Activated CD8-positive, alpha-beta memory T cell treated with anti-CD3 and anti-CD28 coated beads, Interleukin-2, amount 50 U/mL, for 1 hour (primary cell): ENCODE measurements around the gene TFB2M.
"Not testable (repeated sequence)": the region's sequence is repeated elsewhere in the genome, so short reads cannot be mapped to it uniquely, and the experiment has no call there.

ENCODE experiments used
- DNase-seq: peaks from one replicate; pipeline ENCODE4 v3.0.0-alpha.2; 2020; ENCODE audit errors: extremely low read depth

The TFB2M gene

DNA sequence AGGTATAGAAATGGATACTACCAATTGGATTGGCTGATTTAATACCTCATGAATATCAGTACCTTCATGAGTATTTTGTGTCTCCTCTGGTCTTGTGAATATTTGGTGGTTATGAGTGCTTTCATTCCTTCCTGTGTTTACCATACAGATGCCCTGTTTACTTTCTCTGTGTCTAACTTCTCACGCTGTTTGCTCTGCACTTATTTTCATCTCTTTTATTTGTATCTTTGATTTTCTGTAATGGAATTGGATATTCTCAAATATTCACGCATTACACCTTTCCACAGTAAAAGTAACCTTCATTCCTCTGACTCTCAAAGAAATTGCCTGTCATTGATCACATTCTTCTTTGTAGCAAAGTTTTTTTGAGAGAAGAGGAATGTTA lies 17.0 kb upstream of the TFB2M start:
- no peak for DNase-seq

DNA sequence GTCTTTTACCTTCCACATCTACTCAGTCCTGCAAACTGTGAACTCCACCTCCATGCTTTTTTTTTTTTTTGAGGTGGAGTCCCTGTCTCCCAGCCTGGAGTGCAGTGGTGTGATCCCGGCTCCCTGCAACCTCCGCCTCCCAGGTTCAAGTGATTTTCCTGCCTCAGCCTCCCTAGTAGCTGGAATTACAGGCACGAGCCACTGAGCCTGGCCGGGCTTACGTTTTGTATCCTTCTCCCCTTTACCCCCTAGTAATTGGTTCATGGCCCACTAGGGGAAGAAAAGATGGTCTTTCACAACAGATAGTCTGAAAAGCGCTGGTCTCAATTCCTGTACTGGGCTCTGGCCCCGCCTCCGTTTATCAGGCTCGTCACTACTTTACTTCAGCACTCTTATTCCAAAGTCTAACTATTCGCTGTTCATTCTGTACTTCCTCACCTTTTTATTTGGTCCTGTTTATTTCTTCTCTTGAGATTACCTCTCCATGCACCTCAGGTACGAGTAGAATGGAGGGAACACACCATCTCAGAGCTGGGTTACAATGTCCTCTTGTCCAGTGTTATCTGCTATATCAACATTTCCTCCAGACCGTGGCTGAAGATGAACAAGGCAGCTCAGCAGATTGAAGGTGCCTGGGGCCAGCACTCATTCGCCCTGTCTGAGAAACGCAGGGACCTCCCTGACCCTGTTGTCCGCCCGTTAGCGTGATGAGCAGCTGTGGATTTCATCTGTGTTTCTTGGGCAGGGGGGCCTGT lies 16.4 kb upstream of the TFB2M start:
- DNase-seq: no peak

DNA sequence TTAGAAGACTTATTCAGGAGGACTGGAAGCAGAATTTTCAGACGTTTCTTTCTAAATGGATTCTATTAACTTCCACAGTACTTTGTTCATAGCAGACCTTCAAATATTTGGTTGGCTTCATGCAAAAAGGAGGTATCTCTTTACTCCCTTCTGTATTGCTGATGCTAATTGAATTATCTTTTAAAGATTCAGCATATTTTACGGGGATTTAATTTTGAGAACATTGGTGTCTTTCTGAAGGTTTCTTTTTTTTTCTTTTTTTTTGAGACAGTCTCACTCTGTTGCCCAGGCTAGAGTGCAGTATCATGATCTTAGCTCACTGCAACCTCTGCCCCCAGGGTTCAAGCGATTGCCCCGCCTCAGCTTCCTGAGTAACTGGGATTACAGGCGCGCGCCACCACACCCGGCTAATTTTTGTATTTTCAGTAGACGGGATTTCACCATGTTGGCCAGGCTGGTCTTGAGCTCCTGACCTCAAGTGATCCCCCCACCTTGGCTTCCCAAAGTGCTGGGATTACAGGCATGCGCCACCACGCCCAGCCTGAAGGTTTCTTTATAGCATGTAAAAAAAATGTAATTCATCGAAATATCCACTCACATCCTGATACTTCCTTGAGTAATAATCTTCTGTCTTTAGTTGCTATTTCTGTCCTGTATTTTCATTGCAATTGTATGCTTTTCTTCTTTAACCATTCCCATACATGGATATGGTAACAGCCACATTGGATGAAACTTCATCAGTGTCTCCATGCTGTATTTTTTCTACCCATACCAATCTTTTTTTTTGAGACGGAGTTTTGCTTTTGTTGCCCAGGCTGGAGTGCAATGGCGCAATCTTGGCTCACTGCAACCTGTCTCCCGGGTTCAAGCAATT lies 14.7 kb upstream of the TFB2M start:
- DNase-seq: no peak

DNA sequence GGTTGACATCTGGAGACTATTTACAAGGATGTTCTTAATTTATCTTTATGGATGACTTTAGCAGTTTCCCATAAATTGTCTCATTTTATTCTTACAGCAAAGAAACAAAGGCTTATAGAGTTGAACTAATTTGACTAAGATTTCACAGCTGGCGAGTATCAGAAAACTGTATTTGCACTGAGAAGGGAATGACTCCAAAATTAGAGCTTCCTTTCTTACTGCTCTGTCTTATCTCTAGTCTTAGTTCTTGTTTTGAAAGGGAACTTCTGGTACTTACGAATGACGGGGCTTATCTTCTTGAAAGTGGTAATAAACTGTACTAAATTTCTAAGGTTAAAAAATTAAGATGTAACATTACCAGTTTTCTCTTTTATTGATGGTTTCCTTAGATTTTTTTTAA lies 13.8 kb upstream of the TFB2M start:
- DNase-seq: no peak

DNA sequence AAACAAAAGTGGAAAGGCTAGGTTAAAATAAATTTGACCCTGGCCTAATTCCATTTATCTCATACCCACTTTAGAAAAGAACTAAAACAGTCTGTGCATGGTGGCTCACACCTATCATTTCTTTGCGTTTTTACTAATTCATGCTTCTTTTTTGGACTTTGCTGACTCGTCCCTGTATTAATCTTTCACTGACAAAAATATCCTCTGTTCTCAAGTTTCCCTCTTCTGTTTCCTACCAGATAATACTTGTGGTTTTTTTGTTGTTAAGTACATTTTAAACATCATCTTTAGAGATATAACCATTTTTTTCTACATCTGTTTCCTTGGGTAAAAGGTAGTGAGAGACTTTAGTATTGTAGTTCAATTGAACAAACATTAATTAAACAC lies 11.7 kb upstream of the TFB2M start:
- DNase-seq: no peak

DNA sequence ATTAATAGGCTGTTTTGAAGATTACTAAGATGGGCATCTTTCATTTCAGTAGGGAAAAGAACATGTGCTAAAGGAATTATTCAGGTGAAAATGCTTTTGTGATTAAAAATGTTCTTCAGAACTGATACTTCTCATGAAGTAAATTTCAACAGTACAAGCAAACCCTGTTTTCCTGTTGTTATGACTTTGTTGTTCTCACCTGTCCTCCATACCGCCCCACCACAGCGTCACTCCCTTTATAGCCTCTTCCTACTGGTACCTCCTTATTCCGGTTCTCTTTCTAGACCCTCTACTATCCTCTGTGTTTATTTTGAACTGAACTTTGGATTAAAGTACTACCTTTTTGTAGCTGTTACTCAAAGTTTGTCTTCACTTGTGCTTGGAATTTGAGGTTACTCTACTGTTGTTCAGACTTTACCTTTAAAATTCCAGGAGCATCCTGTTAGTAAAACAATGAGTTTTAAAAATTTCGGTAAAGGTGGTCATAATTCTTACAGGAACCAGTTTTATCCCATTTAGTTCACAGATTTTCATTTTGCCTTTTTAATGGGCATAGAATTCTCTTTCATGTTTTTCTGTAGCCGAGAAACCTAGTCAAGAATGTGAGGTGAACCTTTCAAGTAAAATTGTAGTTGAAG lies 11.1 kb upstream of the TFB2M start:
- no peak for DNase-seq

DNA sequence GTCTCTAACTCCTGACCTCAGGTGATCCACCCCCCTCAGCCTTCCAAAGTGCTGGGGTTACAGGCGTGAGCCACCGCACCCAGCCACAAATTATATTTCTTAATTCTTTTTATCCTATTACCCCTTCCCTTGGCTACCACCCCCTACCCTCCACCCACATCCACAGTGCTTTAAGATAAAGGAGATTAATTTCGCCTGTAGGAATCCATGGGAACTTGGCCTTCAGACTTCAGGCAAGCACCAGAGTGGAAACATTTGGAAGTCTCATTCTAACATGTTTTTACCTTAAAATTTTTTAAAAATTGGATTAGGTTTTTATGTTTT lies 10.6 kb upstream of the TFB2M start:
- DNase-seq: no peak

DNA sequence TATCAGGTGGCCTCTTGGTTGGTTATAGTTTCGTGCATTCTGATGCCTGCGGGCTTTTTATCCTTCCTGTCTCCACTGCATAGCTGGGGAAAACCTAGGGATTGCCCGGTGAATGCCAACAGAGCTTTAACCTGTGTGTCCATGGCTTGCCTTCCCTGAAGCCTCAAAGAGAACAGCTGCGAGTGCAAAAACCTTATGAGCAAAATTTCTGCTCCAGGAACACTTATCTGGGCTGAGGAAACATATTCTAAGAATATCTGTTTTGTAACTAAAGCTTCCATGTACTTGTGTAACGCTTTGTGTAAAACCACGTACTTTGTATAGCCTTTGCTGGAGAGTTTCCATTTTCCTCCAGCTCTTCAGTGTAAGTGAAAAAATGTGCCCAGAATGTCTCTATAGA lies 7.4 kb upstream of the TFB2M start:
- DNase-seq: no peak

DNA sequence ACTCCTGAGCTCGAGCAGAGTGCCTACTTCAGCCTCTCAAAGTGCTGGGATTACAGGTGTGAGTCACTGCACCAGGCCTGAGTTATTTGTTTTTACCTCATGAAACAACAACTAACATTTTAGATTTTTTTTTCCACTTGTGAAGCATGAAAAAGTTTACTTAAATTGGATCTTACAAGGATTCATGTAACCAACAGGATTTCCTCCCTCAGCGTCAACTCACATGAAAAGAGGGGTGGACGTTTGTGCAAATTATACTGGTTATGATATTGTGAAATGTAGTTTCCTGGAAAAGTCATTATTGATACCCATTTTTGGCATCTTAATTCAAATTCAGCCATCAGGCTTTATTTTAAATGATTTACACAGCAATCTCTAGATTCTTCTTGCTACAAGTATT lies 6.7 kb upstream of the TFB2M start:
- no peak for DNase-seq

DNA sequence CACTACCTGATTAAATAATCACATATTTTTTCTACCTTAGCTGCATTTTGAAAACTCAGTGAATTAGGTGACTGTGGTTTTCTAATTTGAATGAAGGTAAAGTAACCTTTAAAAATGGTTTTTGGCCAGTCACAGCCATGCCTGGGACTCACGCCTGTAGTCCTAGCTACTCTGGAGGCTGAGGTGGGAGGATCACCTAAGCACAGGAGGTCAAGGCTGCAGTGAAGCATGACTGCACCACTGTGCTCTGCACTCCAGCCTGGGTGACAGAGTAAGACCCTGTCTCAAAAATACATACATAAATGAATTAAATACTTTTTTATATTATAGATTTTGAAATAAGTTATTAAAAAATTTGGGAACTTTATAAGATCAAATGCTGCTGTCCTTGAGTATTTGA lies 5.9 kb upstream of the TFB2M start:
- no peak for DNase-seq

DNA sequence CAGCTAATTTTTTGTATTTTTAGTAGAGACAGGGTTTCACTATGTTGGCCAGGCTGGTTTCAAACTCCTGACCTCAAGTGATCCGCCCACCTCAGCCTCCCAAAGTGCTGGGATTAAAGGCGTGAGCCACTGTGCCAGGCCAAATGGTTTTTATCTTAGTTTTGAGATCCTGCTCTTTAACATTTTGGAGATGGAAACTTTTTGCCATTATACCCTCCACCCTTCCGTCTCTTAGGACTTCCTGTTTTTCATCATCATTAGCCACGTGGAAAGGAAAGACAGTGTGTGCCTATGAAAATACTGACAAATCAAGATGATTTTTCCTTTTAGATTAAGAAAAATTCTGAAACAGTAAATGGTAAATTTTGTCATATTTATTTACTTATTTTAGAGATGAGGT lies 5.2 kb upstream of the TFB2M start:
- not testable (repeated sequence) for DNase-seq

DNA sequence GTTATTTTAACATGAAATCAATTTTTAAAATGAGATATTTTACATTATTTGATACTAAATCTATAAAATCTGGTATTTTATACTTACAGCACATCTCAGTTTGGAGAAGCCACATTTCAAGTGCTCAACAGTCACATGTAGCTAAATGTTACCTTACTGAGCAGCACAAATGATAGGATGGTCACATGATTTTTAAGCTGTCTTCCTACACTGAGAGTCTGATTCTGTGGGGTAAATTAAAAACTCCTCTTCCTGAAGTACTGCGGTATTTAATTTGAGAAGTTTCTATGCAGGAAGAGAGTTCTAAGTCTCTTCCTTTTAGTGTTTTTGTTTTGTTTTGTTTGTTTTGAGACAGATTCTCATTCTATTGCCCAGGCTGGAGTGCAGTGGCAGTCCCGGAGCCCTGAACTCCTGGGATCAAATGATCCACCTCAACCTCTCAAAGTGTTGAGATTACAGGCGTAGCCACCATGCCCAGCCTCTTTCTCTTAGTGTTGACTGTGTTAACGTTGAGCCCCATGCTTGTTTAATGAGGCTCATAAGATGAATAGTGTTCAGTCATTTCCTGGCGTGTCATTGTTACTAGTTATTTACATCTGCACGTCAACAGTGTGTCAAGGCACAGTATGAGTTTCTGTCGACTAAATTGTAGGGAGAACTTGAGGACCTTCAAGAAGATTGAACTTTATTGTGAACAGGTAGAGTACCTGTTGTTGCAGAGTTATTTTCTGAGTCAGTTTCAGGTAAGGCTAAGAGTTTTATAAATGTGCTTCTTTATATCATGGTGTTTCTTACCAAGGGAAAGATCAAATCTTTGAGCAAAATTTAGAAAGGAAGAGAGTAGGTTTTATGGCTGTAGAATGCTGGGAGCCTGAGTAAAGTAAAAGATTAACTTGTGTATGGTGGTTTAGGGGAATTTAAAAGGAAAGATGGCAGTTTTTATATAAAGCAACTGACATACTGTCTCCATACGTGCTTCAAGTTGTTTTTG lies 3.5 kb upstream of the TFB2M start:
- no peak for DNase-seq

DNA sequence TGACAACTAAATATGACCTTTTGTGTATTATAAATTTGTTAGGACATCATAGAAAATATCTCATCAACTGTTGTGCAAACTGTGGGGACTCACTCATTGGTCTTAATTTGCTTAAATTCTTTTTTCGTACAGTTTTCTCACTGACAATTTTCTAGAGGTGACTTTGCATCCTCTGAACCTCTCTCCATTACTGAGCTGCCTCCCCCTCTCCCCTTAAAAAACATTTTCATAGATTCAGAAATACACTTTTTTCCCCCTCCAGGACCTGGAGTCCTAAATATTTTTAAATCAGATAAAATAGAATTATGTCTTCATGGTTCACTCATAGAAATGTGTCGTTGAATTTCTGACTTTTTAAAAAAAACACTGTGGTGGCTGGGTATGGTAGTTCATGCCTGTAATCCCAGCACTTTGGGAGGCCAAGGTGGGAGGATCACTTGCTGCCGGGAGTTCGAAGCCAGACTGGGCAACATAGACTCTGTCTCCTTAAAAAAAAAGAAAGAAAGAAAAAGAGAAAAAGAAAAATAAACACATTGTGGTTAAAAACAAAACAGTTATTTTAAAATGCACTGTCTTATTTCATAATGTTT lies 1.7 kb upstream of the TFB2M start:
- DNase-seq: no peak

DNA sequence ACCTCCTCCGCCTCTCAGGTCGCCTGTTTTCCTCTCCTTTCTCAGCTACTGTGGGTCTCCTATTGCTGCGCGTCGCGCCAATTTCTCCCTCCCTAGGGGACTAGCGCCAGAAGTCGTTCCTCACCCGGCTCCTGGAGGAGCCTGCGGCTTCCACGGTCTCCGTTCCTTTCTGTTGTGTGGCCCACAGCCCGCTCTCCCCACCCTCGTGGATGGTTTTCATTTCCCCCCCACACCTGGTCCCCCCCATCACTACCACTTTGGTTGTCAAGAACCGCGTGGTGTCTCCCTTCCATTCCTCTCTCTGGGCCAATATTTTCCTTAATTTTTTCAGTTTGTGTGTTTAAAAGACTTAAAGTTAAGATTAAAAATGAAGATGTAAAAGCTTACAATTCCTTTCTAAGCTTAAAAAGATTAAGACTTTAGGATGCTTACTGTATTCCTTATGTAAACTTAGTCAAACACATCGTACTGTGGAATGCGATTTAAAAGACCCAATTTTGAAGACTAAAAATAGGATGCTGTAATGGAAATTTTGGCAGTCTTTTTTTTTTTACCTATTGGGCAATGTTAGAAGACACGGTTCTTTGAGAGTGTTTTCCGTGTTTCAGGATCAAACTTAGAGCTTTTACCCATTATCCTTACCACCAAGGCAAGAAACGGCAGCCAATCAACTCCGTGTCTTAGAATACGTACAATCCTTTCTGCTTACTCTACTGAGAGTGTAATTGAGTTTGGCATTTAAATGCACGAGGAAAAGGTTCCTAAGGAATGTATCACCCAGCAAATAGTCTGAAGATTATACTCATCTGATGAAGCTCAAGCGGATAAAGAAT lies 968 bp upstream of the TFB2M start:
- no peak for DNase-seq

DNA sequence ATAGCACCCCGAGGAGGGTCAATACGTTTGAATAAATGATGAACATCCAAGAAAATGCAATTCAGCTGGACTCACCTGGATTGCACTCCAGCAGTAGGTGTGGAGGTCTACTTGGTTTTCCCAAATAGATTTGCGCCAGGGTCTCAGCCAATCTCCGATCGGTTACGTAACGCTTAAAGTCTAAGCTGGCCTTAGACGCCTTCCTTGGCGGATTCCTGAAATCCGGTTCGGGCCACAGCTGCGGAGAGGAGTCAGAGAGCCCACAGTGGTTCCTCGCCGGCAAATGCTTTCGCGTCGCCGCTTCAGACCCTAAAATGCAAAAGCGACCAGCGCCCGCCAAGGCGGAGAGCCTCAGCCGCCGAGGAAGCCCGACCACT lies 322 bp downstream of the TFB2M start:
- no peak for DNase-seq

DNA sequence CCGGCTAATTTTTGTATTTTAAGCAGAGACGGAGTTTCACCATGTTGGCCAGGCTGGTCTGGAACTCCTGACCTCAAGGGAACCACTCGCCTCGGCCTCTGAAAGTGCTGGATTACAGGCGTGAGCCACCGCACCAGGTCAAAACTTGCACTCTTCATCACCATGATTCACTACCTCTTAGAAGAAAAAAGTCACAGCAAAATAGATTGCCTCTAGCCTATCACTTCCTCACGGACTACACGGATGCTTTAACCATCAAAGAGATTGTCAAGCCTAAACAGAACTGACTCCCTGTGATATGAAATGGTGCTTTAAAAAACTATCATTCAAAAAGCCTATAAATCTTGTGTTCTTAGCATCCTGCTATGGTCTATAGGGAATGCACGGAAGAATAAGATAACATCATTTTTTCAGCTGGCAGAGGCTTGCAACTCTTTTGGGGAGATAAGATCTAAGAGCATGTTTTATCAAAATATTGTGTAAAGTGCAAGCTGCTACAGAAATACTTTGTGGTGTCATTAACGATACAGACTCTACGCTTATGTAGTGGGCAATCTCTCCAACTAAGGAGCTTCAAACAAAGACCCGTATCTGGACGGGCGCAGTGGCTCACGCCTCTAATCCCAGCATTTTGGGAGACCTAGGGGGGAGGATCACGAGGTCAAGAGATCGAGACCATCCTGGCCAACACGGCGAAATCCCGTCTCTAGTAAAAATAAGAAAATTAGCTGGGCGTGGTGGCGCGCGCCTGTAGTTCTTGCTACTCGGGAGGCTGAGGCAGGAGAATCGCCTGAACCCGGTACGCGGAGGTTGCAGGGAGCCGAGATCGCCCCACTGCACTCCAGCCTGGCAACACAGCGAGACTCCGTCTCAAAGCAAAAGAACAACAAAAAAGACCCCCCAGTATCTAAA lies 966 bp downstream of the TFB2M start:
- DNase-seq: no peak

DNA sequence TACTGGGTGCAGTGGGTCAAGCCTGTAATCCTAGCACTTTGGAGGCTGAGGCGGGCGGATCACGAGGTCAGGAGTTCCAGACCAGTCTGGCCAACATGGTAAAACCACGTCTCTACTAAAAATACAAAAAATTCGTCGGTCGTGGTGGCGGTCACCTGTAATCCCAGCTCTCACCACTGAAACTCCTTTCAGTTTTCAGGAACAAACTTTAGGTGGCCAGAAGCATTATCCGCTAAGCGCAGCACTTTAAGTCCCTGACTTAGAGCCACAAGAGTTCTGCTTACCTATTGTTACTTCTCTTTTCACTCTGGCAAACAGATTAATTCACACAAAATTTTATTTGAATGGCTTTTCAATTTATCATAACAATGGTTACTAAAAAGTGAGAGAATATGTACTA lies 5.2 kb downstream of the TFB2M start:
- not testable (repeated sequence) for DNase-seq

DNA sequence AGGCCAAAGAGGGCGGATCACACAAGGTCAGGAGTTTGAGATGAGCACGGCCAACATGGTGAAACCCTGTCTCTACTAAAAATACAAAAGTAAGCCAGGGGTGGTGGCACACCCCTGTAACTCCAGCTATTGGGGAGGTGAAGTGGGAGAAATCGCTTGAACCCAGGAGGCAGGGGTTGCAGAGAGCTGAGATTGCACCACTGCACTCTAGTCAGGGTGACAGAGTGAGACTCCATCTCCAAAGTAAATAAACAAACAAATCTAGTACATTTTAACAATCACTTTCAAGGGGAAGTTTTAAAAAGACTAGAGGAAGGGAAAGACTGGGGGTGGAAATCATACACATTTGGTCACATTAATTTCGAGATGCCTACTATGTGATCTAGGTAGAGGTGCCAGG lies 6.8 kb downstream of the TFB2M start:
- no peak for DNase-seq

DNA sequence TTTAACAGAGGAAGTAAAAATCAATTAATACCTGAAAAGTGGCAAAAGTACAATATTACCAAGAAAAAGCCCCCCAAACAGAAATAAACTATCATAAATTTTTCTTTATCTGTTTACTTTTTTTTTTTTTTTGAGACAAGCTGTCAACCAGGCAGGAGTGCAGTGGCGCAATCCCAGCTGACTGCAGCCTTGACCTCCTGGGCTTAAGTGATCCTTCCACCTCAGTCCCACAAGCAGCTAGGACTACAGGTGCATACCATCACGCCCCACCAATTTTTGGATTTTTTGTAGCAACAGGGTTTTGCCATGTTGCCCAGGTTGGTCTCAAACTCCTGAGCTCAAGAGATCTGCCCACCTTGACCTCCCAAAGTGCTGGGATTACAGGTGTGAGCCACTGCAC lies 8.0 kb downstream of the TFB2M start:
- DNase-seq: no peak

DNA sequence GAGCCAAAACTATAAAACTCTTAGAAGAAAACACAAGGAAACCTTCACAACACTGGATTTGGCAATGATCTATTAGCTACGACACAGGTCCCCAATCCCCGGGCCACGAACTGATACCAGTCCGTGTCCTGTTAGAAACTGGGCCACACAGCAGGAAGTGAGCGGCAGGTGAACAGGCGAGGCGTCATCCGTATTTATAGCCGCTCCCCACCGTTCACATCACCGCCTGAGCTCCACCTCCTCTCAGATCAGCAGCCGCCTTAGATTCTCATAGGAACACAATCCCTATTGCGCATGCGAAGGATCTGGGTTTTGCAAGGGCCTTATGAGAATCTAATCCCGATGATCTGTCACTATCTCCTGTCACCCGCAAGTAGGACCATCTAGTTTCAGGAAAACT lies 11.9 kb downstream of the TFB2M start:
- DNase-seq: no peak
